Ishikawa (cell line): ENCODE results near the gene RSBN1.

Experiments
- CEBPB ChIP-seq: IDR thresholded peaks from 2 replicates; pipeline ENCODE4 v1.6.1; 2012
- CREB1 ChIP-seq: IDR thresholded peaks from 2 replicates; pipeline ENCODE4 v1.6.1; 2012; ENCODE audit warnings: low read depth
- EGR1 ChIP-seq: IDR thresholded peaks from 2 replicates; pipeline ENCODE4 v1.6.1; 2012
- EP300 ChIP-seq: IDR thresholded peaks from 2 replicates; pipeline ENCODE4 v1.6.1; 2012; ENCODE audit warnings: borderline replicate concordance
- FOXM1 ChIP-seq: IDR thresholded peaks from 2 replicates; pipeline ENCODE4 v1.6.1; 2012; ENCODE audit warnings: low read depth, borderline replicate concordance
- NFIC ChIP-seq: IDR thresholded peaks from 2 replicates; pipeline ENCODE4 v1.6.1; 2012
- RAD21 ChIP-seq: IDR thresholded peaks from 2 replicates; pipeline ENCODE4 v1.6.1; 2012; ENCODE audit warnings: low read depth
- TAF1 ChIP-seq: IDR thresholded peaks from 2 replicates; pipeline ENCODE4 v1.6.1; 2012; ENCODE audit warnings: low read depth, mild to moderate bottlenecking
- TCF12 ChIP-seq: IDR thresholded peaks from 2 replicates; pipeline ENCODE4 v1.6.1; 2012; ENCODE audit warnings: low read depth
- TEAD4 ChIP-seq: IDR thresholded peaks from 2 replicates; pipeline ENCODE4 v1.6.1; 2012
- USF1 ChIP-seq: IDR thresholded peaks from 2 replicates; pipeline ENCODE4 v1.6.1; 2012
- YY1 ChIP-seq: IDR thresholded peaks from 2 replicates; pipeline ENCODE4 v1.6.1; 2012; ENCODE audit warnings: low read depth
- ZBTB7A ChIP-seq: IDR thresholded peaks from 2 replicates; pipeline ENCODE4 v1.6.1; 2012; ENCODE audit warnings: low read depth
- TF ChIP-seq, protein P1 (sequence below): IDR thresholded peaks from 2 replicates; pipeline ENCODE4 v1.6.1; 2012; ENCODE audit warnings: low read depth, mild to moderate bottlenecking
- TF ChIP-seq, protein P2 (sequence below): IDR thresholded peaks from 2 replicates; pipeline ENCODE4 v1.6.1; 2012

The RSBN1 gene

GRCh38 chr1:113797472-113797871 lies 14.8 kb downstream of the RSBN1 start:
- no peak for TF ChIP-seq EGR1
- TF ChIP-seq FOXM1: no peak
- no peak for TF ChIP-seq USF1
- TF ChIP-seq EP300: no peak
- TF ChIP-seq ZBTB7A: no peak
- TF ChIP-seq YY1: no peak
- no peak for TF ChIP-seq RAD21
- TF ChIP-seq TAF1: no peak
- TF ChIP-seq TEAD4: no peak
- TF ChIP-seq CREB1: no peak
- no peak for TF ChIP-seq NFIC
- TF ChIP-seq, protein P1, sequence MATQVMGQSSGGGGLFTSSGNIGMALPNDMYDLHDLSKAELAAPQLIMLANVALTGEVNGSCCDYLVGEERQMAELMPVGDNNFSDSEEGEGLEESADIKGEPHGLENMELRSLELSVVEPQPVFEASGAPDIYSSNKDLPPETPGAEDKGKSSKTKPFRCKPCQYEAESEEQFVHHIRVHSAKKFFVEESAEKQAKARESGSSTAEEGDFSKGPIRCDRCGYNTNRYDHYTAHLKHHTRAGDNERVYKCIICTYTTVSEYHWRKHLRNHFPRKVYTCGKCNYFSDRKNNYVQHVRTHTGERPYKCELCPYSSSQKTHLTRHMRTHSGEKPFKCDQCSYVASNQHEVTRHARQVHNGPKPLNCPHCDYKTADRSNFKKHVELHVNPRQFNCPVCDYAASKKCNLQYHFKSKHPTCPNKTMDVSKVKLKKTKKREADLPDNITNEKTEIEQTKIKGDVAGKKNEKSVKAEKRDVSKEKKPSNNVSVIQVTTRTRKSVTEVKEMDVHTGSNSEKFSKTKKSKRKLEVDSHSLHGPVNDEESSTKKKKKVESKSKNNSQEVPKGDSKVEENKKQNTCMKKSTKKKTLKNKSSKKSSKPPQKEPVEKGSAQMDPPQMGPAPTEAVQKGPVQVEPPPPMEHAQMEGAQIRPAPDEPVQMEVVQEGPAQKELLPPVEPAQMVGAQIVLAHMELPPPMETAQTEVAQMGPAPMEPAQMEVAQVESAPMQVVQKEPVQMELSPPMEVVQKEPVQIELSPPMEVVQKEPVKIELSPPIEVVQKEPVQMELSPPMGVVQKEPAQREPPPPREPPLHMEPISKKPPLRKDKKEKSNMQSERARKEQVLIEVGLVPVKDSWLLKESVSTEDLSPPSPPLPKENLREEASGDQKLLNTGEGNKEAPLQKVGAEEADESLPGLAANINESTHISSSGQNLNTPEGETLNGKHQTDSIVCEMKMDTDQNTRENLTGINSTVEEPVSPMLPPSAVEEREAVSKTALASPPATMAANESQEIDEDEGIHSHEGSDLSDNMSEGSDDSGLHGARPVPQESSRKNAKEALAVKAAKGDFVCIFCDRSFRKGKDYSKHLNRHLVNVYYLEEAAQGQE: no peak
- TF ChIP-seq, protein P2, sequence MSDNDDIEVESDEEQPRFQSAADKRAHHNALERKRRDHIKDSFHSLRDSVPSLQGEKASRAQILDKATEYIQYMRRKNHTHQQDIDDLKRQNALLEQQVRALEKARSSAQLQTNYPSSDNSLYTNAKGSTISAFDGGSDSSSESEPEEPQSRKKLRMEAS: no peak
- no peak for TF ChIP-seq CEBPB
- no peak for TF ChIP-seq TCF12

- TF ChIP-seq FOXM1: no peak
- TF ChIP-seq USF1: no peak
- TF ChIP-seq, protein P1: no peak
- no peak for TF ChIP-seq NFIC
- TF ChIP-seq TCF12: no peak
- no peak for TF ChIP-seq CREB1
- TF ChIP-seq CEBPB: no peak
Measured at GRCh38 chr1:113793878-113794834, 18.1 kb downstream of the RSBN1 start.

GRCh38 chr1:113792986-113793385 lies 19.3 kb downstream of the RSBN1 start:
- TF ChIP-seq, protein P2: no peak

DNA sequence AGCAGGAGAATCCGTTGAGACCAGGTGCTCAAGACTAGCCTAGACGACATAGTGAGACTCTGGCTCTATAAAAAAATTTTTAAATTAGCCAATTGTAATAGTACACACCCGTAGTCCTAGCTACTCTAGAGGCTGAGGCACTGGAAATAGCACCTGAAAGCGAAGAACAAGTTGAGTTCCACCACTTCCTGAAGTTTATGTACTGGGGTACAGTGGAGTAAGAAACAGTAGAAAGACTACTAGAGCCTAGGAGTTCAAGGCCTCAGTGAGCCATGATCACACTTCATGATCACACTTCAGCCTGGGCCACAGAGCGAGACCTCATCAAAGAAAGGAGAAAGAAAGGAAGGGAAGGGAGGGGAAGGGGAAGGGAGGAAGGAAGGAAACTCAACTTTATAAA lies 19.8 kb downstream of the RSBN1 start:
- TF ChIP-seq, protein P2: no peak
- TF ChIP-seq FOXM1 (no peak), TCF12 (no peak), CREB1 (no peak), YY1 (no peak), TAF1 (no peak), NFIC (no peak), EP300 (no peak)
- TF ChIP-seq, protein P1: no peak
